Measurements from ENCODE around the gene JAKMIP1. TPM values are rescaled to one million over a fixed set of nuclear protein-coding genes. Genes with fewer than 3 reads are reported as not detected.

The JAKMIP1 gene
- total RNA-seq, 4 donors from 2014 or later, result 1.2 to 6.6 TPM; not detected in 2

DNA sequence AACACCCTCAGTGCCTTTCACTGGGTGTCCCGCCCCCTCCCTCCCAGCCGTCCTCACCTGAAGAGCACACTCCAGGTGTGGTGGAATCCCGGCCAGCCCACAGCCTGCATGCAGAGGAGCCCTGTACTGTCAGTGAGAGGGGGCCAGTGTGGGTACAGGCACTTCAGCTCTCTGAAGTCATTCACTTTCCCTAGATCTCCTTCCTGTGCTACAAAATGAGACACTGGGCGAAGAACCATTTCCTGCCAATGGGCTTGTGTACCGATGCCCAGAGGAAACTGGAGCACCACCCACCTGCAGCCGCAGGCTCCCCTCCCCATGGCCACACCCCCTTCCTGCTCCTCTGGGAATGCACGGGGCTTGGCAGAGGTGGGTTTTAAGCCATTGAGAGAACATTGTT, 108.2 kb downstream of the JAKMIP1 start:
- TF ChIP-seq POLR2A (IDR thresholded peaks at IDR 0.05), result no peak
- TF ChIP-seq, protein P1, sequence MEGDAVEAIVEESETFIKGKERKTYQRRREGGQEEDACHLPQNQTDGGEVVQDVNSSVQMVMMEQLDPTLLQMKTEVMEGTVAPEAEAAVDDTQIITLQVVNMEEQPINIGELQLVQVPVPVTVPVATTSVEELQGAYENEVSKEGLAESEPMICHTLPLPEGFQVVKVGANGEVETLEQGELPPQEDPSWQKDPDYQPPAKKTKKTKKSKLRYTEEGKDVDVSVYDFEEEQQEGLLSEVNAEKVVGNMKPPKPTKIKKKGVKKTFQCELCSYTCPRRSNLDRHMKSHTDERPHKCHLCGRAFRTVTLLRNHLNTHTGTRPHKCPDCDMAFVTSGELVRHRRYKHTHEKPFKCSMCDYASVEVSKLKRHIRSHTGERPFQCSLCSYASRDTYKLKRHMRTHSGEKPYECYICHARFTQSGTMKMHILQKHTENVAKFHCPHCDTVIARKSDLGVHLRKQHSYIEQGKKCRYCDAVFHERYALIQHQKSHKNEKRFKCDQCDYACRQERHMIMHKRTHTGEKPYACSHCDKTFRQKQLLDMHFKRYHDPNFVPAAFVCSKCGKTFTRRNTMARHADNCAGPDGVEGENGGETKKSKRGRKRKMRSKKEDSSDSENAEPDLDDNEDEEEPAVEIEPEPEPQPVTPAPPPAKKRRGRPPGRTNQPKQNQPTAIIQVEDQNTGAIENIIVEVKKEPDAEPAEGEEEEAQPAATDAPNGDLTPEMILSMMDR (IDR thresholded peaks at IDR 0.05), result no peak
- Histone ChIP-seq H3K27ac (no peak overlapping the region), H3K27me3 (no peaks in the 10 kb centered on the region), H3K4me1 (no peaks in the 10 kb centered on the region), H3K36me3 (no peaks in the 10 kb centered on the region), H3K9me3 (no peaks in the 10 kb centered on the region), H3K4me3 (no peak overlapping the region)
- DNase-seq, result no peak

DNA sequence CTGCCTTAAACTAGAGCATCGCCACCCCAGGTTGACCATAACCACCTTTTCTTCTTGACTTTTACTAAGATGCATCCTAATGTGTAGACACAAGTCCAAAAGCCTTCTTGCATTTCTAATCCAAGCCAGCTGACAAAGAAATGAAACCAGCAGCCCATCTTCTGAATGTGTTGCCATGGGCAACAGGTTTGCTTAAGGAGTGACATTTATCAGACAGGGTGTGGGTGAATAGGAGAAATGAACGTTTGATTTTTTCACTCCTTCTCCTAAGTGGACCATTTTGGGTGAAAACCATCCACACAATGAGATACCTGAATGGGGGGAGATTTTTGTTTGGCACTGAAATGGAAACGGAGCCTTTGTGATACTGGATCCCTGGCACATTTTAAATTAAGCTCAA, 109.4 kb downstream of the JAKMIP1 start:
- H3K27ac ChIP-seq, result no peak overlapping the region
- DNase-seq, result no peak
- TF ChIP-seq, protein P1 (IDR thresholded peaks at IDR 0.05), result no peak
- no peak for TF ChIP-seq POLR2A (IDR thresholded peaks at IDR 0.05)
- no peaks in the 10 kb centered on the region for H3K27me3 ChIP-seq
- H3K36me3 ChIP-seq, result no peaks in the 10 kb centered on the region
- no peaks in the 10 kb centered on the region for H3K4me1 ChIP-seq
- H3K4me3 ChIP-seq, result no peak overlapping the region
- H3K9me3 ChIP-seq, result no peaks in the 10 kb centered on the region

DNA sequence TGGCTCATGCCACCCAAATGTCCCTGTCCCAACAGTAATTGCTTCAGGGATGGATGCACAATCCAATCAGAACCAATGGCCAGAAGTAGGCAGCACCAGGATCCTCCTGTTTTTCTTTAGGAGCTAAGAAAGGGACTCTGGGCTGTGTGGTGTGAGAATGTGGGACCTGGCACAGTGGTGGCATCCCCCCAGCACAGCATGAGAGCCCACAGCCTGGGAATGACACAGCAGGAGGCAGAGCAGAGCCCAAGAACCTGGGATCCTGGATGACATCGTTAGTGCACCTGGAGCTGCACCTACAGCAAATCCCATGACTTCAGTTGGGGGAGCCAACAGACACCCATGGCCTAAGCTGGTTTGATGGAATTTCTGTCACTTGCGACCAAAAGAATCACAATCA, 111.4 kb downstream of the JAKMIP1 start:
- H3K27ac ChIP-seq, result no peak overlapping the region
- no peaks in the 10 kb centered on the region for H3K27me3 ChIP-seq
- H3K4me1 ChIP-seq, result no peaks in the 10 kb centered on the region
- TF ChIP-seq, protein P1 (IDR thresholded peaks at IDR 0.05), result no peak
- no peak for TF ChIP-seq POLR2A (IDR thresholded peaks at IDR 0.05)
- H3K4me3 ChIP-seq, result no peak overlapping the region
- DNase-seq, result no peak
- H3K9me3 ChIP-seq, result no peaks in the 10 kb centered on the region
- H3K36me3 ChIP-seq, result no peaks in the 10 kb centered on the region

DNA sequence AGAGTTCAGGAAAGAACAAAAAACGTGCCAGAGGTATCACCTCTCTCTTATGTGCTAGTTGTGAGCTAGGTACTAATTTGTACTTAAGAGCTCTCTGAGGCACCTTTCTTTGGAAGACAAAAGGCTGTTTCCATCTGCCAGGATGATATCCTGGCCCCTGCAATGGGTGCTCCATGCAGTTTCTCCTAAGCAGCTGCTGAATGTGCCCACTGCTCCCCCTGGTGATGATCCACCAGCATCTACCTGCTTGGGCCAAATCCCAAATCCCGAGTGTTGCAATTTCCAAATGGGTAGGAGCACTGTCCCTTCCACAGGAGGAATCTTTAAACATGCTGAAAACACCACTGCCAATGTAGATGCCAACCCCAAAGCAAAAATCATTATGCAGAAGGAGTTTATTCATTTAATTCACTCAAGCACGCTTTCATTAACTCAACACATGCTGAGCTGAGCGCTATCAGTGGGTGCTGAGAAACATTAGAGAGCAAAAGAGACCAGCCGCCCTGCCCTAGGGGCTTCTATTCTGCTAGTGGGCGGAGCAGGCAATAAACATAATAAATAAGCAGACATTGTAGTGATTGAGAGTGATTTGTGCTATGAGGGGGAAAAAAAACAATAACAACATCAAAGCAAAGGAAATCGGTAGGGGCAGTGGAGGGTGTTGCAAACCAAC, 112.5 kb downstream of the JAKMIP1 start:
- H3K27me3 ChIP-seq, result no peaks in the 10 kb centered on the region

DNA sequence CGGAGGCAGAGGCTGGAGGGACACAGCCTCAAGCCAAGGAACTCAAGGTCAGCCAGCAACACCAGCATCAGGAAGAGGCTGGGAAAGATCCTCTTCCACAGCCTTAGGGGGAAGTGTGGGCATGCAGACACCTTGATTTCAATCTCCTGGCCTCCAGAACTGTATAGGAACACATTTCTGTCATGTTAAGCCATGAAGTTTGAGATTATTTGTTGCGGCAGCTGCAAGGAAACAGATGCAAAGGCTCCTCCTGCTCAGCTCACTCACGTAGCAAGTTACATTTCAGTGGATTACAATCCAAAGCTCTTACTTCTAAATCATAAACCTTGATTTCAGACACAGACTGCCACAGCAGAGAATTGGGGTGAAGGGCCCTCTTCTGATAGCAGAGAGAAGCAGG, 113.5 kb downstream of the JAKMIP1 start:
- H3K27ac ChIP-seq, result no peak overlapping the region
- no peak for DNase-seq
- TF ChIP-seq POLR2A (IDR thresholded peaks at IDR 0.05), result no peak

More for the DNA sequence above, 112.5 kb downstream of the JAKMIP1 start:
- TF ChIP-seq, protein P1 (IDR thresholded peaks at IDR 0.05), result peak in 3 of 6 experiments; percentile 22 to 36 (median 29)
- no peak for TF ChIP-seq POLR2A (IDR thresholded peaks at IDR 0.05)
- H3K4me1 ChIP-seq, result no peaks in the 10 kb centered on the region
- no peaks in the 10 kb centered on the region for H3K36me3 ChIP-seq
- DNase-seq, result no peak
- no peak overlapping the region for H3K27ac ChIP-seq
- no peak overlapping the region for H3K4me3 ChIP-seq
- no peaks in the 10 kb centered on the region for H3K9me3 ChIP-seq

DNA sequence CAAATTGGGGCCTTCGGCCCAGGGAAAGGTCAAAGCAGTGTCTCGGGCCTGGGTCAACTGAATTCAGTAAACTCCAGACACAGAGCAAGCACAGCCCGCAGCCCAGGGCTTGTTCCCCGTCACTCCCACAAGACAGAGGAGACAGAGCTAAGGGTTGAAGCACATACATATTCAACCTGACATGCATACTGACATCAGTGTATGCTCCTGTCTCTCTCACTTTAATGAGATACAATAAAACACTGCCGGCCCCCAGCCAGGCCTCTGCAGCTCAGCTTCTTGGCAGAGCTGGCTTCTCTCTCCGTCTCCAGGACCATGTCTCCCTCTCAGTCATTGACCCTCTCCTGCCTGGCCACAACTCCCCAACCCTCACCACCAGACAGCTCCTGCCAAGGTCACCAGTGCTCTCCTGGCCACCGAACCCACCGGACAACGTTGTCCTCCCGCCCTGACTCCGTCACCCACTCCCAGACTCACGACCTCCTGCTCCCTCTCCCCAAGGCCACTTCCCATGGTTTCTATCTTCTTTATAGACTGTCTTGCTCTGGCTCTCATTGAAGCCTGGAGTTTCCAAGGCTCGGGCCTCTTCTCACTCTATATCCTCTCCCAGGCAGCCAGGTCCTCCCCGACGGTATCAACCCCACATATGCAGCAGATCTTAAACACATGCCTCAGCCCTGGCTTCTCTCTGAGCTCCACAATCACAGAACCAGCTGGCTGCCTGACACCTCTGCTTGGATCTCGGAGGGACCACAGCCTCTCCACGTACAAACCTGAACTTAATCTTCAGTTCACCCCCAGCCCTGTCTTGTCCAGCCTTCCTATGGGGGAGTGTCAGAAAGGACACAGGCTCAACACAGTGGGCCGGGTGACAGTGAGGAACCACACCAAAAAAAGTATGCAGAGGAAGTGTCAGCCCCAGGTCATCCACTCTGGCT, 114.4 kb downstream of the JAKMIP1 start:
- no peaks in the 10 kb centered on the region for H3K27me3 ChIP-seq
- no peaks in the 10 kb centered on the region for H3K9me3 ChIP-seq
- no peaks in the 10 kb centered on the region for H3K36me3 ChIP-seq
- no peaks in the 10 kb centered on the region for H3K4me1 ChIP-seq
- no peak overlapping the region for H3K27ac ChIP-seq
- no peak overlapping the region for H3K4me3 ChIP-seq
- TF ChIP-seq, protein P1 (IDR thresholded peaks at IDR 0.05), result no peak
- DNase-seq, result no peak

More for the DNA sequence above, 113.5 kb downstream of the JAKMIP1 start:
- Histone ChIP-seq H3K4me1 (no peaks in the 10 kb centered on the region), H3K27me3 (no peaks in the 10 kb centered on the region), H3K4me3 (no peak overlapping the region), H3K9me3 (no peaks in the 10 kb centered on the region), H3K36me3 (no peaks in the 10 kb centered on the region)
